Lung microvascular endothelial cell (primary cell): ENCODE data around the gene DVL3. TPM values are rescaled to one million over a fixed set of nuclear protein-coding genes. Genes with fewer than 3 reads are reported as not detected.

ENCODE experiments used
- DNase-seq, 2 donors: peaks; one replicate each; pipeline versions ENCODE4 v3.0.0 to v3.0.0-alpha.2; 2010; ENCODE audit warnings: low read depth in 2 of 2
- total RNA-seq: library from RNA; depleted of rRNA; stranded (reverse); fragments of >200 nt; gene quantifications from 2 replicates; pipeline ENCODE4 v1.2.1, GENCODE V29; 2014

Gene DVL3
- total RNA-seq, 1 donor from 2014 or later = 19.8 TPM

- no peak for DNase-seq
Measured at GRCh38 chr3:184211297-184211696, 56.1 kb downstream of the DVL3 start.

GRCh38 chr3:184211718-184212117 lies 56.5 kb downstream of the DVL3 start:
- DNase-seq = no peak

GRCh38 chr3:184218814-184219213 lies 63.6 kb downstream of the DVL3 start:
- DNase-seq = no peak

GRCh38 chr3:184222521-184222920 lies 67.3 kb downstream of the DVL3 start:
- DNase-seq = no peak

Other genes starting within 250 kb of the DVL3 start
- gene ABCC5, start 137.5 kb upstream of the DVL3 start, total RNA-seq = 8.9 and 10.9 TPM in 2 replicates
- not detected in 2 replicates for gene HTR3D, start 123.6 kb upstream of the DVL3 start, total RNA-seq
- not detected in 2 replicates for gene HTR3C, start 102.3 kb upstream of the DVL3 start, total RNA-seq
- gene HTR3E, start 58.3 kb upstream of the DVL3 start, total RNA-seq = not detected in 2 replicates
- gene EIF2B5, start 20.0 kb upstream of the DVL3 start, total RNA-seq = 25.9 and 34.3 TPM in 2 replicates
- gene AP2M1, start 19.5 kb downstream of the DVL3 start, total RNA-seq = 442 and 454 TPM in 2 replicates
- gene ABCF3, start 30.8 kb downstream of the DVL3 start, total RNA-seq = 42.7 and 57.5 TPM in 2 replicates
- gene VWA5B2, start 74.2 kb downstream of the DVL3 start, total RNA-seq = under 0.01 TPM in 1 of 2 replicates, not detected in the other
- 15.5 and 20.4 TPM in 2 replicates for gene ALG3, start 93.6 kb downstream of the DVL3 start, total RNA-seq
- 3.5 and 3.6 TPM in 2 replicates for gene EEF1AKMT4, start 94.3 kb downstream of the DVL3 start, total RNA-seq
- not detected in 2 replicates for gene CAMK2N2, start 106.2 kb downstream of the DVL3 start, total RNA-seq
- not detected in 2 replicates for gene ECE2, start 120.6 kb downstream of the DVL3 start, total RNA-seq
- 310 and 389 TPM in 2 replicates for gene PSMD2, start 143.9 kb downstream of the DVL3 start, total RNA-seq
- 200 and 237 TPM in 2 replicates for gene EIF4G1, start 159.2 kb downstream of the DVL3 start, total RNA-seq
- gene FAM131A, start 182.2 kb downstream of the DVL3 start, total RNA-seq = 19.0 and 39.9 TPM in 2 replicates
- 1.5 and 1.8 TPM in 2 replicates for gene CLCN2, start 206.2 kb downstream of the DVL3 start, total RNA-seq
- 65.8 and 97.8 TPM in 2 replicates for gene POLR2H, start 206.3 kb downstream of the DVL3 start, total RNA-seq
- not detected in 2 replicates for gene THPO, start 222.8 kb downstream of the DVL3 start, total RNA-seq
- 0.20 and 0.22 TPM in 2 replicates for gene CHRD, start 224.7 kb downstream of the DVL3 start, total RNA-seq